ENCODE results near the gene ZNF136. TPM values are rescaled to one million over a fixed set of nuclear protein-coding genes. Genes with fewer than 3 reads are reported as not detected.
A peak's percentile ranks its signal among the peaks of the same experiment; 100 is the strongest.

Gene ZNF136
- total and polyA plus RNA-seq, 9 of the 15 experiments (the other 6 are each of a cell fraction or from before 2014, with no cell fraction given): 1.0 to 5.3 (median 3.1) TPM

DNA sequence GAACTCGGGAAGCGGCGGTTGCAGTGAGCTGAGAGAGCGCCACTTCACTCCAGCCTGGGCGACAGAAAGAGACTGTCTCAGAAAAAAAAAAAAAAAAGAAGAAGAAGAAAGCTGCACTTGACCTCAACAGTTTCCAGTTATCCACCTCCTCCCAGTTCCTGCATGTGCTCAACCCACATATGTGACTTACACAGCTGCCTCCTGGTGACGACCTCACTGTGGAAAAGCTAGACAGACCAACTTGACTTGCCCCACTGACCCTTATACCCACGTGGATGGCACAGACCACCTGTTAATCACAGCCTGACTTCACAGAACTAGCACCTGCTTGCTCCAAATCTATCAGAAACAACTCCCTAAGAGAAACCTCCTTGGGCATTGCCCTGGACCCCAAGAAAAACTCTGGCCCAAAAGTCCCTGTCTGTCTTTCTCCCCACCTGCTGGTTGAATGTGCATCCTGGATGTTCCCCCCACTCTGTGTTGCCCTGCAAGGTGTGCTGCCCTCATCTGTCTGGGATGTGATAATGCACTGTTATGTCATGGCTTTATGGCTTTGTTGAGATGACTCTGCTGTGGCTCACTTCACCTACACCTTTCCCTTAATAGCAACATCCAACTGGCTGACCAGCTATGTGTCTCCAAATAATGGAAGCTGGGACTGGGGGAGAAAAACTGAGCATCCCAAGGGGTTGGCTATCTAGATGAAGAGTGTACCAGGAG lies 25.5 kb upstream of the ZNF136 start (continued):
- TF ChIP-seq ZBTB11 (CRISPR knock-in tag; IDR thresholded peaks at IDR 0.05) (no peak), MED1 (CRISPR knock-in tag; IDR thresholded peaks at IDR 0.05; ENCODE audit: borderline replicate concordance) (no peak), NR4A1 (CRISPR knock-in tag; IDR thresholded peaks at IDR 0.05) (no peak), NR4A1 (tag; IDR thresholded peaks at IDR 0.05) (no peak), FOS (IDR thresholded peaks at IDR 0.05; ENCODE audit: extremely low read depth, insufficient read length) (no peak), RBM17 (IDR thresholded peaks at IDR 0.05; ENCODE audit: borderline replicate concordance, low read depth, low read length) (no peak), RERE (CRISPR knock-in tag; IDR thresholded peaks at IDR 0.05; ENCODE audit: borderline replicate concordance) (no peak), PHTF2 (CRISPR knock-in tag; IDR thresholded peaks at IDR 0.05) (no peak), RAD21 (CRISPR knock-in tag; conservative IDR thresholded peaks at IDR 0.05 in 1 of 2, IDR thresholded peaks at IDR 0.05 in 1 of 2) (peak in 1 of 2 experiments; percentile 48; a peak in 2 of 4 replicates), ZBTB17 (CRISPR knock-in tag; IDR thresholded peaks at IDR 0.05) (no peak), MIER1 (IDR thresholded peaks at IDR 0.05; ENCODE audit: low read depth) (no peak), CBFA2T3 (IDR thresholded peaks at IDR 0.05) (no peak), ZNF695 (CRISPR knock-in tag; IDR thresholded peaks at IDR 0.05) (no peak)
- TF ChIP-seq, protein P1, sequence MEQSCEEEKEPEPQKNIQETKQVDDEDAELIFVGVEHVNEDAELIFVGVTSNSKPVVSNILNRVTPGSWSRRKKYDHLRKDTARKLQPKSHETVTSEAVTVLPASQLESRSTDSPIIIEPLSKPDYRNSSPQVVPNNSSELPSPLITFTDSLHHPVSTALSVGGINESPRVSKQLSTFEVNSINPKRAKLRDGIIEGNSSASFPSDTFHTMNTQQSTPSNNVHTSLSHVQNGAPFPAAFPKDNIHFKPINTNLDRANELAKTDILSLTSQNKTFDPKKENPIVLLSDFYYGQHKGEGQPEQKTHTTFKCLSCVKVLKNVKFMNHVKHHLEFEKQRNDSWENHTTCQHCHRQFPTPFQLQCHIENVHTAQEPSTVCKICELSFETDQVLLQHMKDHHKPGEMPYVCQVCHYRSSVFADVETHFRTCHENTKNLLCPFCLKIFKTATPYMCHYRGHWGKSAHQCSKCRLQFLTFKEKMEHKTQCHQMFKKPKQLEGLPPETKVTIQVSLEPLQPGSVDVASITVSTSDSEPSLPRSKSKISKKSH (CRISPR knock-in tag; IDR thresholded peaks at IDR 0.05): no peak
- TF ChIP-seq, protein P2, sequence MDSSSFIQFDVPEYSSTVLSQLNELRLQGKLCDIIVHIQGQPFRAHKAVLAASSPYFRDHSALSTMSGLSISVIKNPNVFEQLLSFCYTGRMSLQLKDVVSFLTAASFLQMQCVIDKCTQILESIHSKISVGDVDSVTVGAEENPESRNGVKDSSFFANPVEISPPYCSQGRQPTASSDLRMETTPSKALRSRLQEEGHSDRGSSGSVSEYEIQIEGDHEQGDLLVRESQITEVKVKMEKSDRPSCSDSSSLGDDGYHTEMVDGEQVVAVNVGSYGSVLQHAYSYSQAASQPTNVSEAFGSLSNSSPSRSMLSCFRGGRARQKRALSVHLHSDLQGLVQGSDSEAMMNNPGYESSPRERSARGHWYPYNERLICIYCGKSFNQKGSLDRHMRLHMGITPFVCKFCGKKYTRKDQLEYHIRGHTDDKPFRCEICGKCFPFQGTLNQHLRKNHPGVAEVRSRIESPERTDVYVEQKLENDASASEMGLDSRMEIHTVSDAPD (CRISPR knock-in tag; IDR thresholded peaks at IDR 0.05): no peak

Data from K562 (cell line).